ENCODE results near the gene NLRP10.
"Not testable (repeated sequence)": the region's sequence is repeated elsewhere in the genome, so short reads cannot be mapped to it uniquely, and the experiment has no call there.

NLRP10 gene

GRCh38 chr11:8005556-8005955, 40.3 kb upstream of the NLRP10 start:
- no peak overlapping the region for H3K4me3 ChIP-seq (ENCODE audit: insufficient read length, low read depth)
- TF ChIP-seq YY1 (IDR thresholded peaks at IDR 0.05; ENCODE audit: insufficient read depth, insufficient read length) (no peak), ZNF274 (IDR thresholded peaks at IDR 0.05; ENCODE audit: low read depth, low read length) (no peak), SUZ12 (IDR thresholded peaks at IDR 0.05; ENCODE audit: extremely low read depth, insufficient read depth, insufficient read length) (no peak)
- H3K36me3 ChIP-seq (ENCODE audit: insufficient read depth, insufficient read length, low read length): peaks cover 1% of the 10 kb centered on the region
- no peaks in the 10 kb centered on the region for H3K9me3 ChIP-seq (ENCODE audit: insufficient read depth, low read length)
- no peak for DNase-seq (ENCODE audit: low read depth, low spot score)
- no peak overlapping the region for H3K9ac ChIP-seq (ENCODE audit: insufficient read length, low read depth)
- H3K4me1 ChIP-seq (ENCODE audit: insufficient read depth, insufficient read length): no peaks in the 10 kb centered on the region
- no peaks in the 10 kb centered on the region for H3K27me3 ChIP-seq (ENCODE audit: insufficient read depth, insufficient read length)

GRCh38 chr11:8004008-8004407, 38.8 kb upstream of the NLRP10 start:
- H3K36me3 ChIP-seq (ENCODE audit: insufficient read depth, insufficient read length, low read length): peaks cover 13% of the 10 kb centered on the region
- H3K4me1 ChIP-seq (ENCODE audit: insufficient read depth, insufficient read length): no peaks in the 10 kb centered on the region
- TF ChIP-seq ZNF274 (IDR thresholded peaks at IDR 0.05; ENCODE audit: low read depth, low read length): no peak
- no peak for TF ChIP-seq YY1 (IDR thresholded peaks at IDR 0.05; ENCODE audit: insufficient read depth, insufficient read length)
- TF ChIP-seq SUZ12 (IDR thresholded peaks at IDR 0.05; ENCODE audit: extremely low read depth, insufficient read depth, insufficient read length): no peak
- H3K27me3 ChIP-seq (ENCODE audit: insufficient read depth, insufficient read length): no peaks in the 10 kb centered on the region
- no peak for DNase-seq (ENCODE audit: low read depth, low spot score)
- no peak overlapping the region for H3K4me3 ChIP-seq (ENCODE audit: insufficient read length, low read depth)
- H3K9ac ChIP-seq (ENCODE audit: insufficient read length, low read depth): no peak overlapping the region
- no peaks in the 10 kb centered on the region for H3K9me3 ChIP-seq (ENCODE audit: insufficient read depth, low read length)

- Histone ChIP-seq H3K9ac (ENCODE audit: insufficient read length, low read depth) (no peak overlapping the region), H3K36me3 (ENCODE audit: insufficient read depth, insufficient read length, low read length) (peaks cover 21% of the 10 kb centered on the region), H3K9me3 (ENCODE audit: insufficient read depth, low read length) (no peaks in the 10 kb centered on the region), H3K4me1 (ENCODE audit: insufficient read depth, insufficient read length) (no peaks in the 10 kb centered on the region), H3K4me3 (ENCODE audit: insufficient read length, low read depth) (no peak overlapping the region), H3K27me3 (ENCODE audit: insufficient read depth, insufficient read length) (no peaks in the 10 kb centered on the region)
- DNase-seq (ENCODE audit: low read depth, low spot score): no peak
- TF ChIP-seq ZNF274 (IDR thresholded peaks at IDR 0.05; ENCODE audit: low read depth, low read length) (no peak), YY1 (IDR thresholded peaks at IDR 0.05; ENCODE audit: insufficient read depth, insufficient read length) (no peak), SUZ12 (IDR thresholded peaks at IDR 0.05; ENCODE audit: extremely low read depth, insufficient read depth, insufficient read length) (no peak)
Measured at GRCh38 chr11:8003187-8003586, 37.9 kb upstream of the NLRP10 start.

- no peak for TF ChIP-seq ZNF274 (IDR thresholded peaks at IDR 0.05; ENCODE audit: low read depth, low read length)
- no peak for TF ChIP-seq SUZ12 (IDR thresholded peaks at IDR 0.05; ENCODE audit: extremely low read depth, insufficient read depth, insufficient read length)
- no peak for TF ChIP-seq YY1 (IDR thresholded peaks at IDR 0.05; ENCODE audit: insufficient read depth, insufficient read length)
- Histone ChIP-seq H3K9me3 (ENCODE audit: insufficient read depth, low read length) (no peaks in the 10 kb centered on the region), H3K4me3 (ENCODE audit: insufficient read length, low read depth) (no peak overlapping the region), H3K27me3 (ENCODE audit: insufficient read depth, insufficient read length) (no peaks in the 10 kb centered on the region), H3K9ac (ENCODE audit: insufficient read length, low read depth) (no peak overlapping the region), H3K4me1 (ENCODE audit: insufficient read depth, insufficient read length) (no peaks in the 10 kb centered on the region), H3K36me3 (ENCODE audit: insufficient read depth, insufficient read length, low read length) (peaks cover 26% of the 10 kb centered on the region)
- no peak for DNase-seq (ENCODE audit: low read depth, low spot score)
Measured at GRCh38 chr11:8002676-8003075, 37.4 kb upstream of the NLRP10 start.

DNA sequence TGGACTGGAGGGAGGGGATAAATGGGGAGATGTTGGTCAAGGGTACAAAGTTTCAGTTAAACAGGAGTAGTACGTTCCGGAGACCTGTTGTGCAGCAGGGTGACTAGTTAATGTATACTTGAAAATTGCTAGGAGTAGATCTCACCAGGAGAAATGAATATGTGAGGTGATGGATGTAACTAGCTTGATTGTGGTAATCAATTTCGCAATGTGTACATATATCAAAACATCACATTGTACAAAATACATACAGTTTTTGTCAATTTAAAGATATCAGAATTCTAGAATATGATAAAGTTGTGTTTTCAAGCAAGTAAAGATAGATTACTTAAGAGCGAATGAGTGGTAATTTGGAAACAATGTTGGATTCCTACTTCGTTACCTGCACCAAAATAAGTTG, 35.1 kb upstream of the NLRP10 start:
- TF ChIP-seq YY1 (IDR thresholded peaks at IDR 0.05; ENCODE audit: insufficient read depth, insufficient read length): no peak
- no peak for TF ChIP-seq SUZ12 (IDR thresholded peaks at IDR 0.05; ENCODE audit: extremely low read depth, insufficient read depth, insufficient read length)
- no peak for TF ChIP-seq ZNF274 (IDR thresholded peaks at IDR 0.05; ENCODE audit: low read depth, low read length)
- Histone ChIP-seq H3K4me1 (ENCODE audit: insufficient read depth, insufficient read length) (no peaks in the 10 kb centered on the region), H3K9ac (ENCODE audit: insufficient read length, low read depth) (no peak overlapping the region), H3K9me3 (ENCODE audit: insufficient read depth, low read length) (no peaks in the 10 kb centered on the region), H3K4me3 (ENCODE audit: insufficient read length, low read depth) (no peak overlapping the region), H3K36me3 (ENCODE audit: insufficient read depth, insufficient read length, low read length) (peaks cover 48% of the 10 kb centered on the region), H3K27me3 (ENCODE audit: insufficient read depth, insufficient read length) (no peaks in the 10 kb centered on the region)
- DNase-seq (ENCODE audit: low read depth, low spot score): no peak

DNA sequence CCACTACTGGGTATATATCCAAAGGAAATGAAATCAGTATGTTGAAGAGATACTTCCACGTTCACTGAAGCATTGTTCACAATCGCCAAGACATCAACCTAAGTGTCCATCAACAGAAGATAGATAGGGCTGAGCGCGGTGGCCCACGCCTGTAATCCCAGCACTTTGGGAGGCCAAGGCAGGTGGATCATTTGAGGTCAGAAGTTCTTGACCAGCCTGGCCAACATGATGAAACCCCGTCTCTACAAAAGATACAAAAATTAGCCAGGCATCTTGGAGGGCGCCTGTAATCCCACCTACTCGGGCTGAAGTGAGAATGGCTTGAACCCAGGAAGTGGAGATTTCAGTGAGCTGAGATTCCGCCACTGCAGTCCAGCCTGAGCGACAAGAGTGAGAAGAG, 34.5 kb upstream of the NLRP10 start:
- TF ChIP-seq YY1 (IDR thresholded peaks at IDR 0.05; ENCODE audit: insufficient read depth, insufficient read length): no peak
- H3K4me1 ChIP-seq (ENCODE audit: insufficient read depth, insufficient read length): no peaks in the 10 kb centered on the region
- no peaks in the 10 kb centered on the region for H3K27me3 ChIP-seq (ENCODE audit: insufficient read depth, insufficient read length)
- peaks cover 54% of the 10 kb centered on the region for H3K36me3 ChIP-seq (ENCODE audit: insufficient read depth, insufficient read length, low read length)
- H3K9ac ChIP-seq (ENCODE audit: insufficient read length, low read depth): no peak overlapping the region
- H3K9me3 ChIP-seq (ENCODE audit: insufficient read depth, low read length): no peaks in the 10 kb centered on the region
- no peak for DNase-seq (ENCODE audit: low read depth, low spot score)
- no peak overlapping the region for H3K4me3 ChIP-seq (ENCODE audit: insufficient read length, low read depth)

GRCh38 chr11:7994581-7995278, 29.5 kb upstream of the NLRP10 start:
- Histone ChIP-seq H3K36me3 (ENCODE audit: insufficient read depth, insufficient read length, low read length) (peaks cover 92% of the 10 kb centered on the region), H3K4me3 (ENCODE audit: insufficient read length, low read depth) (no peak overlapping the region)
- DNase-seq (ENCODE audit: low read depth, low spot score): no peak

GRCh38 chr11:7987560-7987883, 22.3 kb upstream of the NLRP10 start:
- peak overlapping the region; percentile 75 for H3K4me3 ChIP-seq (ENCODE audit: insufficient read length, low read depth)
- not testable (repeated sequence) for DNase-seq (ENCODE audit: low read depth, low spot score); H3K4me1 ChIP-seq (ENCODE audit: insufficient read depth, insufficient read length); H3K9me3 ChIP-seq (ENCODE audit: insufficient read depth, low read length); H3K27me3 ChIP-seq (ENCODE audit: insufficient read depth, insufficient read length)
- H3K36me3 ChIP-seq (ENCODE audit: insufficient read depth, insufficient read length, low read length): peaks cover 43% of the 10 kb centered on the region
- peak overlapping the region; percentile 84 for H3K9ac ChIP-seq (ENCODE audit: insufficient read length, low read depth)

More at GRCh38 chr11:7994581-7995278, 29.5 kb upstream of the NLRP10 start:
- H3K9me3 ChIP-seq (ENCODE audit: insufficient read depth, low read length): no peaks in the 10 kb centered on the region
- TF ChIP-seq SUZ12 (IDR thresholded peaks at IDR 0.05; ENCODE audit: extremely low read depth, insufficient read depth, insufficient read length): no peak
- H3K27me3 ChIP-seq (ENCODE audit: insufficient read depth, insufficient read length): no peaks in the 10 kb centered on the region
- no peaks in the 10 kb centered on the region for H3K4me1 ChIP-seq (ENCODE audit: insufficient read depth, insufficient read length)
- no peak overlapping the region for H3K9ac ChIP-seq (ENCODE audit: insufficient read length, low read depth)
